GM21390 (cell line): ENCODE measurements around the gene TIAM1.

ENCODE experiments used
- ATAC-seq: cut with Tn5 transposase; IDR thresholded peaks from one replicate; pipeline ENCODE4 v1.9.1; 2021; ENCODE audit not compliant: unreplicated experiment

TIAM1 gene

GRCh38 chr21:31331231-31331630 lies 12.8 kb downstream of the TIAM1 start:
- ATAC-seq: no peak

- no peak for ATAC-seq
These were observed 13.9 kb downstream of the TIAM1 start for GRCh38 chr21:31330144-31330483.

- ATAC-seq: no peak
These were observed 14.5 kb downstream of the TIAM1 start for GRCh38 chr21:31329456-31330143.

GRCh38 chr21:31326522-31327242 lies 17.4 kb downstream of the TIAM1 start:
- ATAC-seq: peak; percentile 97

GRCh38 chr21:31318971-31319370 lies 25.1 kb downstream of the TIAM1 start:
- no peak for ATAC-seq

- ATAC-seq: no peak
These were observed 26.4 kb downstream of the TIAM1 start for GRCh38 chr21:31317688-31318087.

GRCh38 chr21:31316488-31317169 lies 27.4 kb downstream of the TIAM1 start:
- ATAC-seq: no peak

- ATAC-seq: no peak
These were observed 28.0 kb downstream of the TIAM1 start for GRCh38 chr21:31316072-31316471.

GRCh38 chr21:31310750-31311149 lies 33.3 kb downstream of the TIAM1 start:
- no peak for ATAC-seq

- ATAC-seq: no peak
These were observed 35.5 kb downstream of the TIAM1 start for GRCh38 chr21:31308584-31308983.

GRCh38 chr21:31305888-31306287 lies 38.2 kb downstream of the TIAM1 start:
- no peak for ATAC-seq

GRCh38 chr21:31299291-31300147 lies 44.5 kb downstream of the TIAM1 start:
- ATAC-seq: no peak

GRCh38 chr21:31298618-31299269 lies 45.3 kb downstream of the TIAM1 start:
- ATAC-seq: no peak

GRCh38 chr21:31297806-31298205 lies 46.3 kb downstream of the TIAM1 start:
- no peak for ATAC-seq

GRCh38 chr21:31295676-31296075 lies 48.4 kb downstream of the TIAM1 start:
- no peak for ATAC-seq

- no peak for ATAC-seq
These were observed 49.4 kb downstream of the TIAM1 start for GRCh38 chr21:31294691-31295090.

- no peak for ATAC-seq
These were observed 50.1 kb downstream of the TIAM1 start for GRCh38 chr21:31293986-31294385.

- ATAC-seq: no peak
These were observed 53.3 kb downstream of the TIAM1 start for GRCh38 chr21:31290765-31291164.

- no peak for ATAC-seq
These were observed 54.4 kb downstream of the TIAM1 start for GRCh38 chr21:31289702-31290101.

- ATAC-seq: no peak
These were observed 55.9 kb downstream of the TIAM1 start for GRCh38 chr21:31288191-31288590.

GRCh38 chr21:31287201-31287600 lies 56.9 kb downstream of the TIAM1 start:
- ATAC-seq: no peak
